GM19438 (cell line): ENCODE data around the gene LGALS12.

Experiments
- ATAC-seq: cut with Tn5 transposase; IDR thresholded peaks from one replicate; pipeline ENCODE4 v1.9.1; 2021; ENCODE audit warnings: low read depth; ENCODE audit not compliant: unreplicated experiment

Gene LGALS12

DNA sequence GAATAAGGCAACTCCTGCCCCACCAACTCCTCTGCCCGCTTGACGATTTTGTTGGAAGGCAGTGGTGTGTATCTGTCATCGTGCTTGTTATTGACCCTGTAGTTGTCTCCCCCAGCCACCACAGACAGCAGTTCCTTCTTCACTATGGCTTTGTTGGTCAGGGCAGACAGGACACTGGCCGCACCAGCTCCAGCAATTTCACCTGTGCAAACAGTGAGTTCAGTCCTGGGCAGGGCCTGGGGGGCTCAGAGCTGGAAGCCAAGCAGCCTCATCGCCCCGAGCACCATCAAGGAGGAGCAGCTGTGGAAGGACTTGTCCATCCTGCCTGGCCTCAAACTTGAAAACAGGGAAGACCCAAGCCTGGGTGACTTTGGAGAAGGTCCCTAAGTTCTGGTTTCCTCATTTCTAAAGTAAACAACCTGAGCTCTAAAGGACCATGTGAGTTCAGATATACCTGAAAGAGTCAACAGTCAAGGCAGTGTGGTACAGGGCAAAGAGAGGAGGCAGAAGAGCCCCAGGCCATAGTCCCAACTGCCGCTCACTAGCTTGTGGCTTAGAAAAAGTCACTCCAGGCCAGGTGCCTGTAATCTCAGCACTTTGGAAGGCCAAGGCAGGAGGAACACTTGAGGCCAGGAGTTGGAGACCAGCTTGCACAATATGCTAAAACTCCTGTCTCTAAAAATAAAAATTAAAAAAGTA is 52.7 kb downstream of the LGALS12 start:
- ATAC-seq, result no peak

DNA sequence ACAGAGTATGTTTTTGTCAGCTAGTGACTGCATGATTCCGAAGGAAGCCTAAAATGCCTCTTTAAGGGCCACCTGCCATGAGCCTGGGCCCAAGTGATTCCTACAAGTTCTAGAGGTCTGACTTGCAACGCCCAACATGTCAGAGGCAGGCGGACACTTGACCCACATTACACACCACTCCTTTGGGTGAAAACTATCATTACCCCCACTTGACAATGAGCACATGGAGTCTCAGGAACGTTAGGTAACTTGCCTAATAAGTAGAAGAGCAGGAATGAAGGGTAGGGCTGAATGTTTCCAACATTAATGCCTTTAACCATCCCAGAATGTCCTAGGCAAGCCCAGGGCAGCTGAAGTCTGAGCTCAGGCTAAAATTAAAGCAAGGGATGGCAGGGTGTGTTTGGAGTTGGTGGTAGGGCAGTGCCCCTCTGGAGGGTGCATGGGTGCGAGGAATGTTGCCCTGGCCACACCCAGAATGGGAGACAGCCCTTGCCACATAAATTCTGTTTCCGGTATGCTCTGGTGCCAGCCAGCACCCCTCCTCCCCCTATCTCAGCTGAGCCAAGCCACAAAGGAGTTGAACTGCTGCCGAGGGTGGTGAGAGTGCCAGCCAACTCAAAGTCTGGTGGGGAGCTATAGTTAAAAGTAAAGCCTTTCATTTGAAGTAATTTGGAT is 54.8 kb downstream of the LGALS12 start:
- no peak for ATAC-seq

DNA sequence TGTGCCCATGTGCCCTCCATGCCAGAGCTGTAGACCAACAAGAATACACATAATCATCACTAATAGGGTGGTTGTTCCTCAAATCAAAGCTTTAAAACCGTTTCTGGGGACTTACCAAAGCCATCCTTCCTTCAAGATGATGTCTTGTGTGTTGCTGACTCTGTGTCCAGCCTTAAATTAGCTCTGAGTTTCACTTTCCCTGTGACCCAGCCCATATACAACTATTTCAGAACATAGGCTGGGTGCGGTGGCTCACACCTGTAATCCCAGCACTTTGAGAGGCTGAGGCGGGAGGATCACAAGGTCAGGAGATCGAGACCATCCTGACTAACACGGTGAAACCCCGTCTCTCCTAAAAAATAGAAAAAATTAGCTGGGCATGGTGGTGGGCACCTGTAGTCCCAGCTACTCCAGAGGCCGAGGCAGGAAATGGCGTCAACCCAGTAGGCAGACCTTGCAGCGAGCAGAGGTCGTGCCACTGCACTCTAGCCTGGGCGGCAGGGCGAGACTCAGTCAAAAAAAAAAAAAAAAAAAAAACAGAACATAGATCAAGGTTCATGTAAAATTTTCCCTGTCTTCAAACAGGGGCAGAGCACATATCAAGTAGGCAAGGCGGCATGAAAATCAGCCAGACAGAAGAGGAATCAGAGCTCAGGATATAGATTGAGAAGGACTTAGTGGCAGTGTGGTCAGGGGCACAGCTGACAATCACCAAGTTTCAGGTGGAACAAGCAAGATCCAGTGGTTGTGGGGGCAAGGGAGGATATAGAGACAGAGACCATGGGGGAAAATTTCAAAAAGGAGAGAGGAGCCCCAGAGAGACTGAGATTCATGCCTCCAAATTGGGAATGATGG is 57.5 kb downstream of the LGALS12 start, which contains the start of gene PLAAT2:
Gene PLAAT2 (minus strand): TSS at position 179 of the 855 bp plus-strand sequence. CDS start 55 bp downstream, at position 124.
- no peak for ATAC-seq

DNA sequence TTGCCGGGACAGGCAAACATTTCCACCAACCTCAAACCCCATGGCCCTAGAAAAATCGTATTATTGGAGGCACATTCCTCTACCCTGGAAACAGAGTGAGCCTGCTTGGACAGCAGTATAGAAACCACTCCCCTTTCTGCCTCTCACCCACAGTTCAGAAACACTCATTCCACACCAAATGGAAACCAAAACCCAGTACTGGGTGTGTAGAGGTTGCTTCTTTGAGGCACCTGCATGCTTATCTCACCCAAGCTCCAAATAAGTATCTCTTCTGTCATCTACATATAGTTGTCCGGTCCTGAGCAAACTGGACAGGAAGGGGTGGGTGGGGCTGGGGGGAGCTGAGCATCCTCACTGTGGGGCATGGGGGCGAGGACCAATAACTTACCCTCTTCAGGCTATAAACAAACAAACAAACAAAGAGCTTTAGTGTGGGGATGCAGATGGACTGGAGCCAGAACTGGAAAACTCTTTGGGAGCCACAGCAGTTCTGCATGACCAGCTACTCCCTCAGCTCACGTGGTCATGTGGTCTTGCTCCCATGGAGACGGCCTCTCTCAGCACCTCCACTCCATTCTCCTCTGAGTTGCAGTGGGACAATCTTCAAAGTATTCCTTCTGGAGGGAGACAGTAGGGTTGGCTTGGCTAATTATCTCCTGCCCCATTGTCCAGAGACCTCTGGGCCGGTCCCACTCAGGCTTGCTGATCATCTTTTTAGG is 58.3 kb downstream of the LGALS12 start:
- peak; percentile 59 for ATAC-seq

DNA sequence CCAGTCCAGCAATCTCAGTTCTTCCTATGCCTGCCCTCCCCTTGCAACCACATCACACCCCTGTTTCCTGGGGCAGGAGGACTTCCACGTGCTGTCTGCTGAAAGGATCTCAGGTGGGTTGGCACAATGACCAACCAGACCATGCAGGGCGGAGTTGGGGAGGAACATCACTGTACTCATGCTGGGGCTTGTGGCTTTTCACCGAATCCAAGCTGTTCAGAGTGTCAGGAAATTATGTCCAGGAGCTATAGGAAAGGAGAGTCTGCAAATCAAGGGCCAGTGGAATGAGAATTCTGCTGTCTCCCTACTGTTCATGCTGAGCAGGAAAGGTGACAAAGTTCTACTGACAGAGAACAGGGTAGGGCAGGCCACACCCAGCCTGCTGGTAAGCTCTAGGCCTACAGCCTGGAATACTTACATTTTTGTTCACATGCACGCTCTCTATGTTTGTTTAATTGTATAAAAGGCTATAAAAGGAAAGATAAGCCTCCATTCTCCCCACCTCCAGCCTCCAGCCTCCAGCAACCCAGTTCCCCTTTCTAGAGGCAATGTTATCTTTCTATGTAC is 59.0 kb downstream of the LGALS12 start:
- ATAC-seq, result no peak
